NOMO-1 treated with DMSO at 0.1 percent for 48 hours (cell line): ENCODE data around the gene SESTD1.
"Not testable (repeated sequence)": the region's sequence is repeated elsewhere in the genome, so short reads cannot be mapped to it uniquely, and the experiment has no call there.

Experiments
- DNase-seq: peaks from one replicate; lab custom pipeline; 2025; ENCODE audit not compliant: unreplicated experiment; lab: John Stamatoyannopoulos, UW

The SESTD1 gene

DNA sequence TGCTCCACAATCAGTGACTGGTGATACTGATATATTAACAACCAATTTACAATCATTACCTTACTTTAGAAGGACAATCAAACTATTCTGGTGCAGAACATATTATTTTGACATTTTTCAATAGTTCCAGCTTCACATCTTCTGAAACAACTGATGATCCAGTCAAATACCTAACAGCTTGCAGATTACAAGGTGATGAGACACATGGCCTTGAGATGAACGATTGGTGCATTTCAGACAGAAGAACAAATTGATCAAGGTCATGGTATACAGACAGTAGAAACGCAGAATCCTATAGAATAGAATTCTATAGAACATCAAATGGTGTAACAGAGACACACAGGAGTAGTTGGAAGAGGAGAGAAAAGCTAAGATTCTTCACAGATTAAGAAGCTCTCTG, 24.8 kb downstream of the SESTD1 start:
- no peak for DNase-seq

DNA sequence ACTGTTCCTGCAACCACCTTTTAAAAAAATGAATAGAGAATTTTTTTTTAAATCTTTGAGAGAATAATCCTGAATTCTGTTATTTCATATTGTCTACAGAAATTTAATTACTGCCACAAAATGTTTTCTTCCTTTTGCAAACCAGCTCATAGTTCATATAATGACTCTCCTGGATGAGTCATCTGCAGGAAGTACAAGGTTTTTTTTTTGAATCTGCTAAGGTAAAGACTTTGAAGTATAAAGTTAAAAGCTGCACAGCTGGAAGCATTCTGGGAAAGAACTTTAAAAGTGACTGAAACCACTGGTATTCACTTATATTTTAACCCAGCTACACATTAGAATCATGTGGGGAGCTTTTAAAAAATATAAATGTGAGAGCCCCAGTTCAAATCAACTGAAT, 25.4 kb downstream of the SESTD1 start:
- no peak for DNase-seq

DNA sequence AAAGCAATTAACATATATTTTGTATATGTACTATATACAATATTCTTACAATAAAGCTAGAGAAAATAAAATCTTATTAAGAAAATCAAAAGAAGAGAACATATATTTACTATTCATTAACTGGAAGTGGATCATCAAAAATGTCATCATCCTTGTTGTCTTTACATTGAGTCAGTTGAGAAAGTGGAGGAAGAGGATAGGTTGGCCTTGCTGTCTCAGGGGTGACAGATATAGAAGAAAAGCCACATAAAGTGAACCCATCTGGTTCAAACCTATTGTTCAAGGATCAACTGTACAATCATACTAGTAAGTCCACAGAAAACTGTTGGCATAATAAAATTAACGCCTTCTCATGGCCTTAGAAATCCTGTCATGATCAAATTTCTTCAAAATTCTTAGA, 26.6 kb downstream of the SESTD1 start:
- no peak for DNase-seq

DNA sequence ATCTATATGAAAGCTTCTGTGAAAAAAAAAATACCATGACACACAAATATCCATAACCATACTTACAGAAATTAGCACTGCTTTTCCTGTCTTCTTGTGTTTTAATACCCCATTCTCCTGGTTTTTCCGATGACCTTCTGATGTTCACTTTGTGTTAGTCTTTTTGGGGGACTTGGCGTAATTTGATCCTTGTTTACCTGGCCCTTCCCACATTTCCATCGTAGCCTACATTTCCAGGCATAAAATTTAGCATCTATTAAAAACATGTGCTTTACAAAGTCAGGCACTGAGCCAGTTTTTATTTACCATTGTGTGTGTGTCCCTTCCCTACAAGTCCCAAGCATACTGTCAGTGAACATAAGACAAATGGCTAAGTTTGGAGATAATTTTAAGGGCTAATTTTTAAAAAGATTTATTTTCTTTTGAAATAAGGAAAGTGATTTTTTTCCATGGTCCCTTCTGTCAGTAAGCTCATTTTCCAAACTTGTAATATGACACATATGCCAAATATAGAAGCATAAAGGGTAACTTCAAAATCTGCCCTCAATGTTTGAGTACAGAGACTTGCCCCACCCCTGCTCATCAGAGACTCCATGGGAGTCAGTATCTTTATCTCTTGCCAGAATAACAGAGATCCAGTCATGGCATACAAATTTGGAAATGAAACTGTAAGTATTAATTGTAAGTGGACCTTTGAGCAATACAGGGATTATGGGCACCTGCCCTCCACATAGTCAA, 27.3 kb downstream of the SESTD1 start:
- DNase-seq = no peak

DNA sequence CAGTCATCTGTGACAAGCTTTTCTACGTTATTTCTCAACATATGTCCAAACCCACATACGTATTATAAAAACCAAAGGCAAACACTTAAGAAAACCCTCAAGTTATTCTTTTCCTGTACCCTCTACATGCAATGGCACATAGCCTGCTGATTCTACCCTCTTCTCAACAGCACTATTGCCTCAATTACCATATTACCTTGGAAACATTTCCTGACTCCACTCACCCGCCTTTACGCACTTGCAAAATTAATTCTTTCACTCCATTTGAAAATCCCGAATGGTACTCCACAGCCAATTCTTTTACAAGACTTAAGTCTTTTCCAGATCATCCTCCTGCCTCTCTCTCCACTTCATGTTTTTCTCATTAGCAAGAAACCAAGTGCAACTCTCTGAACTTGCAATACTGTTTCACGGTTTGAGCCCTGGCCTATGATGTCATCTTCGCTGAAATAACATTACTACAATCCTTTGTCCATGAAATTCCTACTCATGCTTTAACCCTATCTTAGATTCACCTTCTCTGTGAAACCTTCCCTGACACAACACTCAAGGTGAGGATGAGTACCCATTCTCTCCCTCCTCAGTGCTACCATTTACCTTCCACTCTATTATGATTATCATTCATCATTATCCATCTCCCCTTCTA, 29.0 kb downstream of the SESTD1 start:
- DNase-seq = no peak

DNA sequence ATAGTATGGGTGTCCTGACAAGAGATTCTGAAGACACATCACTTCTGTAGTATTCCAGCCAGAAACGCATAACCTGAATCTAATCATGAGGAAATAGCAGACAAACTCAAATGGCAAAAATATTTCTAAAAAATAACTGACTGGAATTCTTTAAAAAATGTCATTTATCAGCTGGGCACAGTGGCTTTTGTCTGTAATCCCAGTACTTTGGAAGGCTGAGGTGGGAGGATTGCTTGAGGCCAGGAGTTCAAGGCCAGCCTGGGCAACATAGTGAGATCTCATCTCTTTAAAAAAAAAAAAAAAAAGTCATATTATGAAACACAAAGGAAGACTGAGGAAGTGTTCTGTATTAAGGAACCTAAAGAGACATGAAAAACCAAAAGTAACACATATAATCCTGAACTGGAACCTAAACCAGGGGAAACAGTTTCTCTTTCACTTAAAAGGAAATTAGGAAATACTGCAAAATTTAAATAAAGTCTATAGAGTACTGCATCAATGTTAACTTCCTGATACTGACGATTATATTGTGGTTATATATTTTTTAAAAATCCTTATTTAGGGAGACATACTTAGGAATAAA, 29.9 kb downstream of the SESTD1 start:
- DNase-seq = peak; percentile 83

DNA sequence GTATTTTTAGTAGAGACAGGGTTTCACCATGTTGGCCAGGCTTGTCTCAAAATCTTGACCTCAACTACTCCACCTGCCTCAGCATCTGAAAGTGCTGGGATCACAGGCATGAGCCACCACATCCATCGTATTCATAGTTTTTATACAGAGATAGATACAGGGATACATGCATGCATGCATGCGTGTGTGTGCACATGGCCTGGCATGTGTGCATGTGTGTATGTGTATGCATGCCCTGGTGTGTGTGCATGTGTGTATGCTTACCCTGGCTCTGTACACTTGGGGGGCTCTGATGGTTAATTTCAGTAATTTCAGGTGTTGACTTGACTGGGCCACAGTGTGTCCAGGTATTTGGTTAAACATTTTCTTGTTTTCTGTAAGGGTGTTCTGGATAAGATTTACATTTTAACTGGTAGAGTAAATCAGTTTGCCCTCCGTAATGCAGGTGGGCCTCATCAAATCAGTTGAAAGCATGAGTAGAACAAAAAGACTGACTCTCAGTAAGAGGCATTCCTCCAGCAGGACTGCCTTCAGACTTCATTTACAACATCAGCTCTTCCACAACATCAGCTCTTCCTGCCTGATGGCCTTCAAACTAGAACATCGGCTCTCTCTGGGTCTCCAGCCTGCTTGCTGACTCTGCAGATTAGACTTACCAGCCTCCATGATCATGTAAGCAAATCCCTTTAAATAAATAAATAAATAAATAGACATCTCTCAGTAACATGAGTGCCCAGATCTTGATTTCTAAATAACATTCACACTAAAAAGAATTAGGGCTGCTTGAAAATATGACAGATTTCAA, 30.8 kb downstream of the SESTD1 start:
- no peak for DNase-seq

DNA sequence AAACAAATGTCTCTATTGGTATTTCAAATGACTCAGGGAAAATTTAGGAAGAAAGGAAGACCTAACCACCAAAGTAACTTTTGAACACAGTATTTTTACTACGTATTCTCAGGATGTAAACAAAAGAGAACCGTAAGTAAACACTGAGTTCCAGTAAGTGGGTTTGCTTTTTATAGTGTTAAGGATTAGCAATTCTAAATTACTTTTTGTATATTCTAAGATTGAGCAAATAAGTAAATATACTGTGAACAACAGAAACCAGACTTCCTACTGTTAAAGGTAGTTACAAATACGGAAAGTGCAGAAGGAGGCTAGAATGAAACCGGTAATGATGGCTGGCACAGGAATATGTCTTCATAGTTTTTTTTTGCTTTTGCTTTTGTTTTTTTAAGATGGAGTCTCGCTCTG, 31.5 kb downstream of the SESTD1 start:
- DNase-seq = no peak

DNA sequence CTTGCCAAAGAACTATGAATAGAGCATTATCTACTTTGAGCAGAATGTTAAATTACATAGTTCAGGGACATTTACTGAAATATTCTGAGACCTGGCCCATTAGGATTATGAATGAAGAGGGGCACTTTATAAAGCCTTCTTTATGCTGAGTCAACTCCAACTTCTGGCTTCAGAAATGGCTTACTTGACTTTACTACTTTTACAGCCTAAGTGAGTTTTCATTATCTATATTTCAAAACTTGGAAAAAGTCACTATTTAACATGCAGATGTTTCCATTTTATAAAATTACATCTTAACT, 37.7 kb downstream of the SESTD1 start:
- no peak for DNase-seq

DNA sequence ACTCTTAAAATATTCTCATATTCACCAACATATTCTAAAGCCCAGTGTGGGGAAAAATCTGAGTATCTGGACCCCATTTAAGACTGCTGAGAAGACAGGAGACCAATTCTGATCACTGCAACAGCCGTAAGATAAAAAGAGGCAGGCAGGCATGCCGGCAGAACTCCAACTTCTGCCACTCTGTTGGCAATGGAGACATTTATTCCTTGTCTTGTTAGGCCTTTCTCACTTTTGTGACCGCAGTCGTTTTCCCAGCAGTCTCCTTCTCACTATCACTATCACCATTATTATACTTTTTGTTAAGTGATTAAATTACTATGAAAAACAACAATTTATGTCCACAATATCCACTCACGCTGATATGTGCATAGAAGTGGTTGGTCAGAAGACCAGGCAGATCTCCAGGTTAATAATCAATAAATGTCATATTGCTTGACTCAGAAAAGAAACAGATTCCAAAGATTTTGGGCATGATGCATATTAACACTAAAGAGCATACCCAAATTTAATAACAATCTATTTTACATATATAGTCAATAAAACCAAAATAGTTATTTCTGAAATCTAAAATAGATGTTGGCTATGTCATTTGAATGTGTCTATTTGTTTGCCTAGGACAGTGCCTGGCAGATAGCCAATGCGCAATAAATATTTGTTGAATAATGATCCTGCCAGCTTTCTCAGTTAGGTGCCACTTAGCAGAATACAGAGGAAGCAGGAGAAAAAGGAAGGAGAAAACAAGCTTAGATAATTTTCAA, 38.2 kb downstream of the SESTD1 start:
- no peak for DNase-seq

DNA sequence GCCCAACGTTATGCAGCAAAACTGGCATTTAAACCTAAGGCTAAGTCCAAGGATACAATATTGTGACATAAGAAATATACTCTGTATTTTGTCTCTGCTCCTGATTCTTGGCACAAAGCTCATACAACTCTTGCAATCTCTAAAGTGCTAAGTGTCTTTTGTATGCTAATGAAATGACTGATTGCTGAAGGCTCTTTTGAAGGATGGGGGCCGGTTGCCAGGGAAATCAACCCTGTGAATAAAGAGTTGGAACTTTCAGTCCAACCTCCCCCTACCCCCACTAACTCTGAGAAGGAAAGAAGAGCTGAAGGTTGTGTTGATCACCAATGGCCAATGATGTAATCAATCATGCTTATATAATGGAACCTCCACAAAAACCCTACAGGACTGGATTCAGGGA, 40.3 kb downstream of the SESTD1 start:
- no peak for DNase-seq

DNA sequence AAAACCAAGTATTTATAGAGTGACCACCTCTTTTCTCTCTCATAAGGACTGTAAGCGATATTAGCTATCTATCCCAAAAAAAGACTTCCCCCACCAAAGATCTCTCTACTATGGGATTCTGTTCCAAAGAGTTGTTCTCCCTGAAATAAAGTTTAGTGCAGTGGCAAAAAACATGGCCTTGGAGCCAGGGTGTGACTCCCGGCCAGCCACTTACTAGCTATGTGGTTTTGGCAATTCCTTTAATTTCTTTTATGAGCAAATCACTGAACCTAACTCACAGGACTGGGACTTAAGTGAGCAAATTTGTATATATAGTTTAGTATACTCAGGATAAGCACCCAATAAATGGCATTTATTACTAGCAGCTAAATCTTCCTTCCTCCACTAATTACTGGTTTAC, 42.6 kb downstream of the SESTD1 start:
- no peak for DNase-seq

DNA sequence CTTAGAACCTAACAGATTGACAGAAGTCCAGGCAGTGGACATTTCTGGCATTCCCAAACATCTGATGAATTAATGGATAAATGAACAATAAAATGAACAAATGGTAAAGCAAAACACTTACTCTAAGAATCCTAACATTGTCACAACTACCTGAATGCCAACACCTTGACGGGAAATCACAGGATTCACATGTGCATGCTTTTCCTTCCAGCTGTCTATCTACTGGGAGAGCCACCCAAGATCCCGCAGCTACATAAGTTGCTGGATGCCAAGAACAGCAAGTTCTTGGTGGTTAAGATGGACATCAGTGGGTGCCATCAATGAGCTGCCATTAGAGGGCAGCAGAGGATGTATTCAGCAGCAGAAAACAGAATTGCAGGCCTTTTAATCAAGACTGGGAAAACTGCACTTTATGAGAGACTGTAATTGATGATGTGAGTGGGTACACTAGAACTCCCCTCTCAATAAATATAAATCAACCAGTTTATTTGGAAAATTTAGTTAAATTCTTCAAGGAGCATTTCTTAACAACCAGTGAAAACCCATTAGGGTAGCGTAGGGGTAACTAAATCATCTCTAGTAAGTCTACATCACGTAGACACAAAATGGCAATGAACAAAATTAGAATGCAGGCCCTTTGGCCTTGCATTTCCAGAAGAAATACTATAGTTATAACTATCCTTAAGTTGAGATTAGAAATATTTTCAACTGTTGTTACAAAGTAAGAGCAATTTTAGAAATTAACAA, 45.6 kb downstream of the SESTD1 start:
- peak; percentile 36 for DNase-seq

DNA sequence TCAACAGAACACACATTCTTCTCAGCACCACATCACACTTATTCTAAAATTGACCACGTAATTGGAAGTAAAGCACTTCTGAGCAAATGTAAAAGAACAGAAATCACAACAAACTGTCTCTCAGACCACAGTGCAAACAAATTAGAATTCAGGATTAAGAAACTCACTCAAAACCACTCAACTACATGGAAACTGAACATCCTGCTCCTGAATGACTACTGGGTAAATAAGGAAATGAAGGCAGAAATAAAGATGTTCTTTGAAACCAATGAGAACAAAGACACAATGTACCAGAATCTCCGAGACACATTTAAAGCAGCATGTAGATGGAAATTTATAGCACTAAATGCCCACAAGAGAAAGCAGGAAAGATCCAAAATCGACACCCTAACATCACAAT, 50.0 kb downstream of the SESTD1 start:
- not testable (repeated sequence) for DNase-seq

DNA sequence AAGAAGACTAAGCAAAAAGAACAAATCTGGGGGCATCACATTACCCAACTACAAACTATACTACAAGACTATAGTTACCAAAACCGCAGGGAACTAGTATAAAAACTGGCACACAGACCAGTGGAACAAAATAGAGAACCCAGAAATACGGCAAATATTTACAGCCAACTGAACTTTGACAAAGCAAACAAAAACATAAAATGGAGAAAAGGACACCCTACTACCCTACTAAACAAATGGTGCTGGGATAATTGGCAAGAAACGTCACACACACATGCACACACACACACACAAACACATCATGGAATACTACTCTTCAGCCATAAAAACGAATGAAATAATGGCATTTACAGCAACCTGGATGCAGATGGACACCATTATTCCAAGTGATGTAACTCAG, 53.3 kb downstream of the SESTD1 start:
- DNase-seq = no peak

DNA sequence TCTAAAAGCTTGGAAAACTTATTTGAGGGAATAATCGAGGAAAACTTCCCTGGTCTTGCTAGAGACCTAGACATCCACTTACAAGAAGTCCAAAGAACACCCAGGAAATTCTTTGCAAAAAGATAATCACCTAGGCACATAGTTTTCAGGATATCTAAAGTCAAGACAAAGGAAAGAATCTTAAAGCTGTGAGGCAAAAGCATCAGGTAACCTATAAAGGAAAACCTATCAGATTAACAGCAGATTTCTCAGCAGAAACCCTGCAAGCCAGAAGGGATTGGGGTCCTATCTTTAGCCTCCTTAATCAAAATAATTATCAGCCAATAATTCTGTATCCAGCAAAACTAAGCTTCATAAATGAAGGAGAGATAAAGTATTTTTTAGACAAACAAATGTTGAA, 56.4 kb downstream of the SESTD1 start:
- DNase-seq = not testable (repeated sequence)

DNA sequence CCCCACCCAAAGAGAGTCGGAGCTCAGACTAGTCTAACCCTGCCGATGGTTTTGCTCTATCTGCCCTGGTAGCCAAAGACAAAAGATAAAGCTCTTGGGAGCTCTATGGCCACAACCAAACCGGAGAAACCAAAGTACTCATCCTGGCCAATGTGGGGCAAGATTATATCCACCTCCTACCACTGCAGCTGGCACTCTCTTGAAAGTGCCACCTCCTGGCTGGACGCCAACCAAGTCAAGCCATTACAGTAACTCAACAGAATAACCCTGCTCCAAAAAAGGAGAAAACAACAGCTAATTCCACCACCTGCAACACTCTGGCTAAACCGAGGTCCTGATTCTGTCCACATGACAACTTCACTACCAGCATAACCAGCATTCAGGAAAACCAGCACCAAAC, 57.6 kb downstream of the SESTD1 start:
- no peak for DNase-seq

DNA sequence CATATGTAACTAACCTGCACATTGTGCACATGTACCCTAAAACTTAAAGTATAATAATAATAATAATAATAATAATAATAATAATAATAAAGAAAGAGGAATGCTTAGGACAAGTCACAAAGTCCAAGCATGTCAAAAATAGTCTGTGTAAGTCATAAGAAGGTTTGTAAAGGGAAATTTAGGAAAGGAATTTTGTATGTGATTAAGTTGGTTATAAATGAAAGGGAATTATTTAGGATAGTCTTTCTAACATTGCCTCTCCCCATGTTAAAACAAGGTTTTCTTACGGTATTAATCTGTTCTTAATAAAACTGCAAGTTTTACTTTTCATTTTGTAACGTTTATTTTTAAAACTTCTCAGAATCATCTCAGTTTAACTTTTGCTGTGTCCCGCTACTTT, 62.8 kb downstream of the SESTD1 start:
- no peak for DNase-seq

DNA sequence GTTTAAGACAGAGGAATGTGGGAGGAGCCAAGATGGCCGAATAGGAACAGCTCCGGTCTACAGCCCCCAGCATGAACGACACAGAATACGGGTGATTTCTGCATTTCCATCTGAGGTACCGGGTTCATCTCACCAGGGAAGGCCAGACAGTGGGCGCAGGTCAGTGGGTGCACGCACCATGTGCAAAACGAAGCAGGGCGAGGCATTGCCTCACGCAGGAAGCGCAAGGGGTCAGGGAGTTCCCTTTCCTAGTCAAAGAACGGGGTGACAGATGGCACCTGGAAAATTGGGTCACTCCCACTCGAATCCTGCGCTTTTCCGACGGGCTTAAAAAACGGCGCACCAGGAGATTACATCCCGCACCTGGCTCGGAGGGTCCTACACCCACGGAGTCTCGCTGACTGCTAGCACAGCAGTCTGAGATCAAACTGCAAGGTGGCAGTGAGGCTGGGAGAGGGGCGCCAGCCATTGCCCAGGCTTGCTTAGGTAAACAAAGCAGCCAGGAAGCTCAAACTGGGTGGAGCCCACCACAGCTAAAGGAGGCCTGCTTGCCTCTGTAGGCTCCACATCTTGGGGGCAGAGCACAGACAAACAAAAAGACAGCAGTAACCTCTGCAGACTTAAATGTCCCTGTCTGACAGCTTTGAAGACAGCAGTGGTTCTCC, 68.6 kb downstream of the SESTD1 start:
- not testable (repeated sequence) for DNase-seq

DNA sequence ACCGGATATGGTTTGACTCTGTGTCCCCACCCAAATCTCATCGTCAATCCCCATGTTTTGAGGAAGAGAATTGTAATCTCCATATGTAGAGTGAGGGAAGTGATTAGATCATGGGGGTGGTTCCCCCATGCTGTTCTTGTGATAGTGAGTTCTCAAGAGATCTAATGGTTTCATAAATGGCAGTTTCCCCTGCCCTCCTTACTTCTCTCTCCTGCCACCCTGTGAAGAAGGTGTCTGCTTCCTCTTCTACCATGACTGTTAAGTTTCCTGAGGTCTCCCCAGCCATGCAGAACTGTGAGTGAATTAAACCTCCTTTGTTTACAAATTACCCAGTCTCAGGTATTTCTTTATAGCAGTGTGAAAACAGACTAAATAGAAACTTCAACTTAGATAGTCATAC, 69.5 kb downstream of the SESTD1 start:
- no peak for DNase-seq
